Fibroblast of peridontal ligament (primary cell): Measurements from ENCODE around the gene DDX6.
"Not testable (repeated sequence)": the region's sequence is repeated elsewhere in the genome, so short reads cannot be mapped to it uniquely, and the experiment has no call there.

ENCODE experiments used
- DNase-seq: peaks from one replicate; pipeline ENCODE4 v3.0.0-alpha.2; 2010; ENCODE audit errors: extremely low read depth

The DDX6 gene

DNA sequence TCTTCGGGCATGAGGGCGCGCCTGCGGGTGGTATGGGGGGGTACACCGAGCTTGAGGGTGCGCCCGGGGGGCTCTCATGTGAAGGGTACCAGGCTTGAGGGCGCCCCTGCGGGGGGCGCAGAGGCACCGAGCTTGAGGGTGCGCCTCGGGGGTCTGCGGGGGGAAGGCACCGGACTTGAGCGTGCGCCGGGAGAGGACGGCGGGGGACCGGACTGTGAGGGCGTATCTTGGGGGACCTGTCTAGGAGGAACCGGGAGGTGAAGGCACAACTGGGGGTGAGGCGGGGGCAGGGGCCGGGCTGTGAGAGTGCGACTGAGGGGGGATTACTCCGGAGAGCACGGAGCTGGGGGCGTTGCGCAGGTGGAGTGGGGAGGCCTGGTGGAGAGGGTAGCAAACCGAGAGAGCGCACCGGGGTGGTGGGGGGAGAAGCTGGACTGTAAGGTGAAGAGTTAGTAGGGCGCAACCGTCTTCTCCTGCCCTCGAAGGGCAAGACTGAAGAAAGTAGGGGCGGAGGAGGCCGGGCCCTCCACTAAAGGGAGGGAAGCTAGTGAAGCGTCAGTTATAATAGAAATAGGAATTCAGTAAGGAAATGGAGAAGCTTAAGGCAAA, 1.1 kb upstream of the DDX6 start:
- DNase-seq, result no peak

GRCh38 chr11:118790357-118791110, 430 bp downstream of the DDX6 start:
- peak; percentile 72 for DNase-seq

- peak; percentile 40 for DNase-seq
Observed at GRCh38 chr11:118789501-118790356, 1.2 kb downstream of the DDX6 start.

DNA sequence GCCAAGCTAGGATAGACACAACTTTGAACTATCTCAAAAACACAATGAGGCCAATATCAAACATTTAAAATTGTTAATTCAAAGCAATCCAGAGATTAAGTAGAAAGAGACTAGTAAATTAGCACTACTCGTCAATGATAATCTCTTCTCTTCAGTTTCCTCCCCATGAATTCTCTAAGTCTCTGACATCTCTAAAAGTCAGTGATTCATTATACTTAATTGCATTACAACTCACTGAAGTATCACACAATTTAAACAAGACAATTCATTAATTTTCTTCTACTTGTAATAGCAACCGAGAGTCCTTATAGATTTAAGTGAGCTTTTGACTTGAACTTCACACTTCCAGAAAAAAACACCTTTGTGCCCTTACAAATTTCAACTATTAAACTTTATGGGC, 4.3 kb downstream of the DDX6 start:
- DNase-seq, result no peak

- DNase-seq, result peak; percentile 38
Observed at GRCh38 chr11:118785362-118785761, 5.6 kb downstream of the DDX6 start.

DNA sequence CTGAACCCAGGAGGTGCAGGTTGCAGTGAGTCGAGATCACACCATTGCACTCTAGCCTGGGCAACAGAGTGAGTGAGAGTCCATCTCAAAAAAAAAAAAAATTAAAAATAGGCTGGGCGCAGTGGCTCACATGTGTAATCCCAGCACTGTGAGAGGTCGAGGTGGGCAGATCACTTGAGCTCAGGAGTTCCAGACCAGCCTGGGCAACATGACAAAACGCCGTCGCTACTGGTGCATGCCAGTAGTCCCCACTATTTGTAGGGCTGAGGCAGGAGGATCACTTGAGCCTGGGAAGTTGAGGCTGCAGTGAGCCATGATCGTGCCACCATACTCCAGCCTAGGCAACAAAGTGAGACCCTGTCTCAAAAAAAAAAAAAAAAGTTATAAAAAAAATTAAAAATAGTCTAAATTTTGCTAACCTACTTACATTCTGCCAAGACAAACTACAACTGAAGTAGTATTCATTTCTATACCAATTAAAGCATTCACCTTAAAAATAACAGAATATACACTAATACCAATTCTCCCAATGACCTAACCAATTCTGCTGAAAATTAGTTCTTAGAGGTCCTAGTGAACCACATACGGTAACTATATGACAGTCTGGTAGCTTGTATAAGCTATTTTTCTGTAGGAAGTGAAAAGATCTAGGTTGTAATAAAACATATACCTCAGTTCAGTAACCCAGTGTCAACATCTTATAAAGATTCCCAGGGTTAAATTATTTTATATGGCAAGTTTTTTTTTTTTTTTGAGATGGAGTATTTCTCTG, 7.1 kb downstream of the DDX6 start:
- DNase-seq, result no peak

DNA sequence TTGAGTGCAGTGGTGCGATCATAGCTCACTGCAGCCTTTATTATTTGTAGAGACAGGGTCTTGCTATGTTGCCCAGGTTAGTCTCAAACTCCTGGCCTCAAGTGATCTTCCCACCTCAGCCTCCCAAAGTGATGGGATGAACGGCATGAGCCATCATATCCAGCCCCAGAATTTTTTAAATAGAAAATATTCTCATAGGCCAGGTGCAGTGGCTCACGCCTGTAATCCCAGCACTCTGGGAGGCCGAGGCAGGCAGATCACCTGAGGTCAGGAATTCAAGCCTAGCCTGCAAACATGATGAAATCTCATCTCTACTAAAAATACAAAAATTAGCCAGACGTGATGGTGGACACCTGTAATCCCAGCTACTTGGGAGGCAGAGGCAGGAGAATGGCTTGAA, 7.6 kb downstream of the DDX6 start:
- not testable (repeated sequence) for DNase-seq

GRCh38 chr11:118778898-118779297, 12.1 kb downstream of the DDX6 start:
- DNase-seq, result no peak

GRCh38 chr11:118774032-118774431, 16.9 kb downstream of the DDX6 start:
- DNase-seq, result no peak

GRCh38 chr11:118771547-118772288, 19.2 kb downstream of the DDX6 start:
- no peak for DNase-seq

- no peak for DNase-seq
Observed at GRCh38 chr11:118768690-118769089, 22.3 kb downstream of the DDX6 start.

DNA sequence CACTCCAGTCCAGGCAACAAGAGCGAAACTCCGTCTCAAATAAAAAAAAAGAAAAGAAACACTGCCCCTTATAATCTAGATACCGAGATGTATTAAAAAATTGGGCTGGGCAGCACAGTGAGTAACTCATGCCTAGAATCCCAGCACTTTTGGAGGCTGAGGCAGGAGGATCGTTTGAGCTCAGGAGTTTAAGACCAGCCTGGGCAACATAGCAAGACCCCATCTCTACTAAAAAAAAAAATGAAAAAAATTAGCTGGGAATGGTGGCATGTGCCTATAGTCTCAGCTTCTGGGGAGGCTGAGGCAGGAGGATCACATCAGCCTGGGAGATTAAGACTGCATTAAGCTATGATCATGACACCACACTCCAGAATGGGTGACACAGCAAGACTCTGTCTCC, 24.9 kb downstream of the DDX6 start:
- DNase-seq, result no peak

DNA sequence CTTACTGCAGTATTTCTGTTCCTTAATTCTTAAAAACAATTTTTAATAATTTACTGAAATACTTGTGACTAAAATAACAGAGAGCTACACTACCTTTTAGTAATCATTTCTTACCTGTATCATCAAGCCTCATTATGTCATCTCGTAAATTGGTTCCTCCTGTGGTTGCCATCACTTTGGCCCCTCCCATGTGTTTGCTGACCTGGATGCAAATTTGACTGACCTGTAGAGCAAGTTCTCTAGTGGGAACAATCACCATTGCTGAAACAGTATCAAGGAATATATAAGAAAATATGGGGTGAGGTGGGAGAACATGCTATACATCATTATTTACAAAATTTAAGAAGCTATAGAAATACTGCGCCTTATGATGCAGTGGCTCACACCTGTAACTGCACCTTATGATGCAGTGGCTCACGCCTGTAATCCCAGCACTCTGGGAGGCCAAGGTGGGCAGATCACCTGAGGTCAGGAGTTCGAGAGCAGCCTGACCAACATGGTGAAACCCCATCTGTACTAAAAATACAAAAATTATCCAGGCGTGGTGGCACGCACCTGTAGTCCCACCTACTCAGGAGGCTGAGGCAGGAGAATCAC, 25.8 kb downstream of the DDX6 start:
- DNase-seq, result not testable (repeated sequence)

- no peak for DNase-seq
Observed at GRCh38 chr11:118763041-118763440, 27.9 kb downstream of the DDX6 start.

- not testable (repeated sequence) for DNase-seq
Observed at GRCh38 chr11:118761981-118762380, 29.0 kb downstream of the DDX6 start.

- DNase-seq, result no peak
Observed at GRCh38 chr11:118757876-118758399, 33.0 kb downstream of the DDX6 start.

DNA sequence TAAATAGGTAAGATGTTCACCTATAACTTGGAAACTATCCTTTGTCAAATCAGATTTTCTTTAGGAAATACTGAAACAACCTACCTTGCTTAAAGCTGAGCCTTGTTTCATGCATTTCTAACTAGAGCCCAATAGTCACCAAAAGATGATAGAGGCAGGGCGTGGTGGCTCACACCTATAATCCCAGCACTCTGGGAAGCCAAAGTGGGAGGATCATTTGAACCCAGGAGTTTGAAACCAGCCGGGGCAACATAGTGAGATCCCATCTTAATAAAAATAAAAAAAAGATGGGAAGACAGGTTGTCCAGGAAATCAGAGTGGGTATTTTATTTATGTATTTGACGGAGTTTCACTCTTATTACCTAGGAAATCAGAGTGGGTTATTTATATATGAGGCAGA, 38.3 kb downstream of the DDX6 start:
- DNase-seq, result no peak

DNA sequence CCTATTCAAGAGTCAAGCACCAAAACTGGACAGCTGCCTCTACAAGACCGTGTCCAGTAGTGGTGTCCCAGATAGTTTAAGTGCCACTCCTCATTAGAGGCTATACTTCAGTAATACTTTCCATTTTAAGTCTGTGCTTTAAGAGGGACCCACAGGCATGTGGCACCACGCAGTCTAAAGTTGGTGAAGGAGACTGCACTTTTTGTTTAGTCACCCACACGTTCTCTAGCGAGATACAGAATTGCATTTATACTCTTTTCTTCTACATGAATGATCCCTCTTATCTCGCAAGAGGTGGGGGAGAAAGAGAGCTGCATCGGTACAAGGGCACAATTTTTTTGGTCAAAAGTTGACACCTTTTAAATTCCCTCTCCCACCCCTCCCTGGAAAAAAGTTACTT, 41.5 kb downstream of the DDX6 start:
- no peak for DNase-seq

DNA sequence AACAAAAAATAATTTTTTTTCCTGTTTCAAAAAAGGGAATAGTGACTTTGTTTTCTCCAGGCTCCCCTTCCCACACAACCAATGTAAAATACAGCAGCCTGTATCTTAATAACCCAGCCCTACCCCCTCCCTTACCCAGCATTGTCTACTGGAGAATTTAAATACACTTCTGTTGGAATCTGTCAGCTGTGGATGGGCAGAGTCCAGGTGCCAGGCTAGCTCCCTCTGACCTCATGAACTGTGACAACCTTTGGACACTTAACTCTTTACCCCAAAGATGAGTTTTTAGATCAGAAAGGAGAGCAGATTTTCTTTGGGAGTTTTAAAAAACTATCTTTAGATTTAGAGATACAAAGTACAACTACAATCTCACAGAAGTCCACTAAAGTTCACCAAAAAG, 42.9 kb downstream of the DDX6 start:
- DNase-seq, result no peak

- DNase-seq, result peak; percentile 30
Observed at GRCh38 chr11:118746988-118747585, 43.9 kb downstream of the DDX6 start.
